ENCODE data around the gene KLHL29.
"Not testable (repeated sequence)": the region's sequence is repeated elsewhere in the genome, so short reads cannot be mapped to it uniquely, and the experiment has no call there.

KLHL29 gene

DNA sequence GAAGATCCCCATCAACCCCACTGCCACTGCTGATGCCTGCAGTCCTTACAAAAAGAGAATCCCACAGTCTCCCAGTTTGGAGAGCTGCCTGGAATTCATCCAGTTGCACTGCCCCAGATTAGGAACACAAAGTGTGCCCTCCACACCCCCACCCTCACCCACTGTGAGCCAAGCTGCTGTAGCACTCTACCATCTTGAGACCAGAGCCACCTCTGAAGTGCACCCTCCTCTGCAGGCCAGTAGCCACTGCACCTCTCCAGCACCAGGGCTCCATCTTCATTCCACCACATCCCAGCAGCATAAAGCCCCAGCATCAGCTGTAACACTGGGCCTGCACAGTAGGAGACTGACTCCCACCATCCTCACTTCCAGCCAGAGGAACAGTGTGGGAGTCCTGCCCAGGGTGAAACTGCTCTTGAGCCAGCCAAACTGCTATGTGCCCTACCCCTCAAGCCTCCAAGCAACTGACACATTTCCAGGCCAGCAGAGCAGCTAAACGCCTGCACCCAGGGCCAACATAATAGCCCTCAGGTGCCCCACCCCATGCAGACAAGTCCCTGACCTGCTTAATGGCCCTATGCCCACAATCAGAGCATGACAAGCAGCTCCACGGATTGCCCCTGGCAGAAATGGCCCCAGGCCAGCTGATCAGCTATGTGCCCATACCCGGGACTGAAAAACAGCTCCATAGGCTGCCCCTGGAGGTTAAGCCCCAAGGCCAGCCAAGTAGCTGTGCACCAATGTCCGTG, 335.9 kb downstream of the KLHL29 start:
- no peak for TF ChIP-seq CTCF (IDR thresholded peaks at IDR 0.05; ENCODE audit: low read length, missing control alignments)
- DNase-seq (ENCODE audit: low read depth): no peak
- H3K4me3 ChIP-seq (replicated peaks; ENCODE audit: low read depth, low read length): no peak overlapping the region

GRCh38 chr2:23721454-23721826, 336.5 kb downstream of the KLHL29 start:
- no peak for TF ChIP-seq CTCF (IDR thresholded peaks at IDR 0.05; ENCODE audit: low read length, missing control alignments)
- no peak overlapping the region for H3K4me3 ChIP-seq (replicated peaks; ENCODE audit: low read depth, low read length)
- no peak for DNase-seq (ENCODE audit: low read depth)

- no peak for DNase-seq (ENCODE audit: low read depth)
- no peak for TF ChIP-seq CTCF (IDR thresholded peaks at IDR 0.05; ENCODE audit: low read length, missing control alignments)
- no peak overlapping the region for H3K4me3 ChIP-seq (replicated peaks; ENCODE audit: low read depth, low read length)
Measured at GRCh38 chr2:23722255-23722654, 337.3 kb downstream of the KLHL29 start.

GRCh38 chr2:23723029-23723428, 338.1 kb downstream of the KLHL29 start:
- not testable (repeated sequence) for DNase-seq (ENCODE audit: low read depth); H3K4me3 ChIP-seq (replicated peaks; ENCODE audit: low read depth, low read length)

- no peak overlapping the region for H3K4me3 ChIP-seq (replicated peaks; ENCODE audit: low read depth, low read length)
- TF ChIP-seq CTCF (IDR thresholded peaks at IDR 0.05; ENCODE audit: low read length, missing control alignments): no peak
- DNase-seq (ENCODE audit: low read depth): no peak
Measured at GRCh38 chr2:23734416-23734815, 349.4 kb downstream of the KLHL29 start.

GRCh38 chr2:23736783-23737182, 351.8 kb downstream of the KLHL29 start:
- not testable (repeated sequence) for DNase-seq (ENCODE audit: low read depth); H3K4me3 ChIP-seq (replicated peaks; ENCODE audit: low read depth, low read length)

DNA sequence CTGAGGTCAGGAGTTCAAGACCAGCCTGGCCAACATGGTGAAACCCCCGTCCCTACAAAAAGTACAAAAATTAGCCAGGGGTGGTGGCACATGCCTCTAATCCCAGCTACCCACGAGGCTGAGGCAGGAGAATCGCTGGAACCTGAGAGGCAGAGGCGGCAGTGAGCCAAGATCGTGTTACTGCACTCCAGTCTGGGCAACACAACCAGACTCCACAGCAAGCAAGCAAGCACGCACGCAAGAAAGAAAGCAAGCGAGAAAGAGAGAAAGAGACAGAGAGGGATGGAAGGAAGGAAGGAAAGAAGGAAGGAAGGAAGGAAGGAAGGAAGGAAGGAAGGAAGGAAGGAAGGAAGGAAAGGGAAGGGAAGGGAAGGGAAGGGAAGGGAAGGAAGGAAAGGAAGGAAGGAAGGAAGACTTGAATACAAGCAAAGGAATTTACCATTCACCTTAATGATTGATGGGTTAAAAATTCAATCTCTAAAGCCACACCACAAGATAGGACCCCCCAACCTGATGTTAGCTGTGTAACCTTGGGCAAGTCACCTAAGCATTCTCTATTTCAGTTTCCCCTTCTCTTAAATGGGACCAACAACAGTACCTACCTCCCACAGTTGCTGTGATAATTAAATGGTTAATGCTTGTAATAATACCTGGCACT, 360.2 kb downstream of the KLHL29 start:
- no peak for DNase-seq (ENCODE audit: low read depth)
- TF ChIP-seq CTCF (IDR thresholded peaks at IDR 0.05; ENCODE audit: low read length, missing control alignments): no peak
- no peak overlapping the region for H3K4me3 ChIP-seq (replicated peaks; ENCODE audit: low read depth, low read length)

- DNase-seq (ENCODE audit: low read depth): peak; percentile 77
- TF ChIP-seq CTCF (IDR thresholded peaks at IDR 0.05; ENCODE audit: low read length, missing control alignments): no peak
- H3K4me3 ChIP-seq (replicated peaks; ENCODE audit: low read depth, low read length): no peak overlapping the region
Measured at GRCh38 chr2:23745726-23746105, 360.7 kb downstream of the KLHL29 start.

Measured in fibroblast of pulmonary artery (primary cell).